Stimulated activated CD8-positive, alpha-beta memory T cell treated with anti-CD3 and anti-CD28 coated beads, Interleukin-4, amount 100 ng/mL, for 24 hours (primary cell): ENCODE measurements around the gene MAPK12.
A peak's percentile ranks its signal among the peaks of the same experiment; 100 is the strongest.
"Not testable (repeated sequence)": the region's sequence is repeated elsewhere in the genome, so short reads cannot be mapped to it uniquely, and the experiment has no call there.

Source experiments
- DNase-seq: peaks from one replicate; pipeline ENCODE4 v3.0.0-alpha.2; 2020; ENCODE audit warnings: low read depth

The MAPK12 gene

GRCh38 chr22:50215297-50216054, 46.0 kb downstream of the MAPK12 start:
- no peak for DNase-seq

- no peak for DNase-seq
Measured at GRCh38 chr22:50213263-50213662, 48.2 kb downstream of the MAPK12 start.

- DNase-seq = no peak
Measured at GRCh38 chr22:50211147-50211546, 50.3 kb downstream of the MAPK12 start.

GRCh38 chr22:50210378-50211139, 50.9 kb downstream of the MAPK12 start:
- no peak for DNase-seq

- DNase-seq = peak; percentile 50
Measured at GRCh38 chr22:50209893-50210292, 51.6 kb downstream of the MAPK12 start.

GRCh38 chr22:50208939-50209892, 52.3 kb downstream of the MAPK12 start:
- no peak for DNase-seq

- DNase-seq = no peak
Measured at GRCh38 chr22:50208430-50208938, 53.0 kb downstream of the MAPK12 start.

- no peak for DNase-seq
Measured at GRCh38 chr22:50207383-50208140, 53.9 kb downstream of the MAPK12 start.

- DNase-seq = no peak
Measured at GRCh38 chr22:50206599-50206998, 54.9 kb downstream of the MAPK12 start.

GRCh38 chr22:50205781-50206569, 55.5 kb downstream of the MAPK12 start:
- DNase-seq = no peak

GRCh38 chr22:50204998-50205397, 56.5 kb downstream of the MAPK12 start:
- DNase-seq = not testable (repeated sequence)

- DNase-seq = no peak
Measured at GRCh38 chr22:50204571-50204970, 56.9 kb downstream of the MAPK12 start.

GRCh38 chr22:50203288-50203687, 58.2 kb downstream of the MAPK12 start:
- DNase-seq = no peak
